ENCODE results near the gene C14orf132.

Gene C14orf132

GRCh38 chr14:96102081-96102856 lies 63.1 kb downstream of the C14orf132 start:
- peak; percentile 38 for DNase-seq

GRCh38 chr14:96103075-96103474 lies 63.9 kb downstream of the C14orf132 start:
- no peak for DNase-seq

- no peak for DNase-seq
Measured at GRCh38 chr14:96103560-96104460, 64.6 kb downstream of the C14orf132 start.

GRCh38 chr14:96104469-96105057 lies 65.4 kb downstream of the C14orf132 start:
- DNase-seq, result peak; percentile 99

GRCh38 chr14:96105089-96105925 lies 66.1 kb downstream of the C14orf132 start:
- DNase-seq, result no peak

- DNase-seq, result no peak
Measured at GRCh38 chr14:96105926-96106441, 66.8 kb downstream of the C14orf132 start.

DNA sequence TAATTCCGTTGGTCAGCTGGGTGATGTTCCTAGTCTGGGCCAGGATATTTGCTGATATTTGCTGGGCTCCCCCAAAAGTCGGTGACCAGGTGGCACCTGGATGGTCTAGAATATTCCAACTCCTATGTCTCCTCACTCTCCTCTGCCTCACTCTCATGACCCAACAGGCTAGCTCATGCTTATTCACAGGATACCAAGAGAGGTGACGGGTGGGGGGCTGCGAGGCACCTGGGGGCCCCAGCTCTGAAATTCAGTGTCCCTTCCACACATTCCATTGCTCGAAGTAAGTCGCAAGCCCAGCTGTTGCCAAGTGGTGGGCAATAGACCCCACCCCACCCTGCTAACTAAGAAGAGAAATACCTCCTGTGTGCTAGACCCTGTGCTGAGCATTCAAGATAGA lies 67.7 kb downstream of the C14orf132 start:
- no peak for DNase-seq

- DNase-seq, result no peak
Measured at GRCh38 chr14:96108061-96108795, 69.1 kb downstream of the C14orf132 start.

GRCh38 chr14:96108911-96109310 lies 69.7 kb downstream of the C14orf132 start:
- no peak for DNase-seq

GRCh38 chr14:96109596-96110355 lies 70.6 kb downstream of the C14orf132 start:
- no peak for DNase-seq

DNA sequence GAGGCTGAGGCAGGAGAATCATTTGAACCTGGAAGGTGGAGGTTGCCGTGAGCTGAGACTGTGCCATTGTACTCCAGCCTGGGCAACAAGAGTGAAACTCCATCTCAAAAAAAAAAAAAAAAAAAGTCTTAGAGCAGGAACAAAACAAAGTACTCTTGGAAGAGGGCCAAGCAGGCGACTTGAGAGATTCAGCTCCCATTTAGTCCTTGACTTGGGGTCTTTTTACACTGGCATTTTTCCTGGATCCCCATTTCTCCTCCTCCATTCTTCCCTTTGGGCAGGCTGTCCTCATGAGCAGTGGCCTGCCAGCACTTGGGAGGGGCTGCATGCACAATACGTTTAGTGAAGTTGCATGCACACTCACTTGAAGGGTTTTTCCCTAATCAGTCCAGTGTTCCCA lies 72.9 kb downstream of the C14orf132 start:
- DNase-seq, result no peak

DNA sequence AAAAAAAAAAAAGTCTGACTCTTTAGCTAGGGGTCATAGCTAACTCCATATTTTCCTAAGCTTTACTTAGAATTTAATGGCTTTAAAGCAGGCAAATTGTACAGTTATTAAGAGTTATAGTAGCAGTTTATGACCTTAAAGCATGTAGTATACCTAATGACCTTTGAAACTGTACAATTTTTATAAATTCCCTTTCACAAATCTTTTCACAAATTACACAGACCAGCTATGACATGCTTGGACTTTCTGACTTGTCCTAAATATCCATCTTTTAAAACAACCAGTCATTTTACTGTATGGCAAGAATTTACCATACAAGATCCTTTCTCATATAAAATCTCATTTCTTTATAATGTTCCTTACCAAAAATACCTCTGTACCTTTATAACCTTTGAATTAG lies 74.8 kb downstream of the C14orf132 start:
- DNase-seq, result no peak

- no peak for DNase-seq
Measured at GRCh38 chr14:96117101-96117897, 78.1 kb downstream of the C14orf132 start.

DNA sequence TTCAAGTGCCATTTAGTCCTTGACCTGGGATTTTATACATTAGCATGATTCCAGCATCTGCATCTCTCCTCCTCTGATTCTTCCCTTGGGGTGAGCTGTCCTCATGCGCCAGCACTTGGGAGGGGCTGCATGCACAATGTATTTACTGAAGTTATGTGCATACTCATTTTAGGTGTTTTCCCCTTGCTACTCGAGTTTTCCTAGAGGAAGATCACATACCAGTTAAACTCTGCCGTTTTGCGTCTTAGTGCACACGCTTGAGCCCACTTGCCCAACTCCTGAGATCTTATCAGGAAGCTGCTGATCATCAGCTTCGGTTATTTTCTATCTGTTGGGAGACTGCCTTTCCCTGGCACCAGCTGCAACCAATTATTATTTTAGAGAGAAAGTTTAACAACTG lies 78.8 kb downstream of the C14orf132 start:
- no peak for DNase-seq

GRCh38 chr14:96118391-96118790 lies 79.2 kb downstream of the C14orf132 start:
- no peak for DNase-seq

- no peak for DNase-seq
Measured at GRCh38 chr14:96119947-96120346, 80.8 kb downstream of the C14orf132 start.

- DNase-seq, result no peak
Measured at GRCh38 chr14:96120392-96120791, 81.2 kb downstream of the C14orf132 start.

DNA sequence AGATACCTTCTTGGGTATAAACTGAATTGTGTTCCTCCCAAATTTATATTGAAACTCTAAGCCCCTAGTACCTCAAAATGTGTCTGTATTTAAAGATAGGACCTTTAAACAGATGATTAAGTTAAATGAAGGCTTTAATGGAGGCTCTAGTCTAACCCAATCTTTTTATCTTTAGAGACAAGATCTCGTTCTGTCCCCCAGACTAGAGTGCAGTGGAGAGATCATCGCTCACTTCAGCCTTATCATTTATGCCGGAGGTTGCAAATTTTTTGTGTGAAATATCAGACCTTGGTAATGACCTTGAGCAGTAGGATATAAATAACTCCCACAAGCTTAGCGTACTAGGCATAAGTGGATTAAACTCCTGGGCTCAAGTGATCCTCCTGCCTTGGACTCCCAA lies 81.8 kb downstream of the C14orf132 start:
- no peak for DNase-seq

DNA sequence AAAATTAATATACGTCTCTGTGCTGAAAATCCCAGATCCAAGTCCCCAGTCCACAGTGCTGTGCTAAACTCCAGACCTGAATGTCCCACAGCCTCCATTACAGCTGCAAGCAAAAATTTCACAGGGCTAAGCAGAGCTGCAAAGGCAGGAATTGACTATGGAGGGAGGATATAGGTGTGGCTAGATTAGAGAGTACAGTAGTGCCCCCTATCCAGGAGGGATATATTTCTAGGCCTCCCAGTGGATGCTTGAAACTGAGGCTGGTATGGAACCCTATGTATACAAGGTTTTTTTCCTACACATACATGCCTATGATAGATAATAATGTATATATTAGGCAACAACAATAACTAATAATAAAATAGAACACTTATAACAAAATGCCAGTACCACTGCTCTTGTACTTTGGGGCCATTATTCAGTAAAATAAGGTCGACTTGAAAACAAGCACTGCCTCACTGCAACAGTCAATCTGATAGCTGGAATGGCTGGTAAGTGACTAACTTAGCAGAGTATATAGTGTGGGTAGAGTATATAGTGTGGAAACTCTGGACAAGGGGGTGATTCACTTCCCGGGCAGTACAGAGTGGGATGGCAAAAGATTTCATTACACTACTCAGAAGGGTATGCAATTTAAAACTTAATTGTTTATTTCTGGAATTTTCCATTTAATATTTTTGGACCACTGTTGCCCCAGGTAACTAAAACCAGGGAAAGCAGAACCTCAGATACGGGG lies 82.7 kb downstream of the C14orf132 start:
- DNase-seq, result peak; percentile 82

Data from EL (cell line).